Osteocyte (in vitro differentiated cells): ENCODE results near the gene ZNF76. TPM values are rescaled to one million over a fixed set of nuclear protein-coding genes. Genes with fewer than 3 reads are reported as not detected.

Source experiments
- DNase-seq: peaks from one replicate; pipeline ENCODE4 v3.0.0; 2021; ENCODE audit warnings: mixed read lengths; ENCODE audit not compliant: unreplicated experiment; ENCODE audit errors: extremely low spot score
- H3K27ac Mint-ChIP-seq: one replicate; pipeline ENCODE4 v1.8.0; 2021; ENCODE audit warnings: mild to moderate bottlenecking, mixed read lengths; ENCODE audit not compliant: unreplicated experiment
- H3K27me3 Mint-ChIP-seq: one replicate; pipeline ENCODE4 v1.8.0; 2021; ENCODE audit warnings: mixed read lengths; ENCODE audit not compliant: unreplicated experiment
- H3K36me3 Mint-ChIP-seq: one replicate; pipeline ENCODE4 v1.8.0; 2021; ENCODE audit warnings: mixed read lengths; ENCODE audit not compliant: unreplicated experiment
- H3K4me1 Mint-ChIP-seq: one replicate; pipeline ENCODE4 v1.8.0; 2021; ENCODE audit warnings: mixed read lengths; ENCODE audit not compliant: unreplicated experiment
- H3K4me3 Mint-ChIP-seq: one replicate; pipeline ENCODE4 v1.8.0; 2021; ENCODE audit warnings: mild to moderate bottlenecking, moderate library complexity, mixed read lengths; ENCODE audit not compliant: unreplicated experiment
- H3K9me3 Mint-ChIP-seq: one replicate; pipeline ENCODE4 v1.8.0; 2021; ENCODE audit warnings: mixed read lengths; ENCODE audit not compliant: unreplicated experiment
- total RNA-seq: library from RNA; stranded (reverse); gene quantifications from 2 replicates; pipeline ENCODE4 v1.2.1, GENCODE V29; 2021
- TF ChIP-seq, protein P1 (sequence below): fragments of 200-600 bp; sonication (generic); IDR thresholded peaks from 2 replicates; pipeline ENCODE4 v1.5.0; 2021; ENCODE audit warnings: antibody characterized with exemption, mild to moderate bottlenecking, moderate library complexity

Gene ZNF76
- total RNA-seq, 1 donor from 2014 or later, result 32.9 TPM

DNA sequence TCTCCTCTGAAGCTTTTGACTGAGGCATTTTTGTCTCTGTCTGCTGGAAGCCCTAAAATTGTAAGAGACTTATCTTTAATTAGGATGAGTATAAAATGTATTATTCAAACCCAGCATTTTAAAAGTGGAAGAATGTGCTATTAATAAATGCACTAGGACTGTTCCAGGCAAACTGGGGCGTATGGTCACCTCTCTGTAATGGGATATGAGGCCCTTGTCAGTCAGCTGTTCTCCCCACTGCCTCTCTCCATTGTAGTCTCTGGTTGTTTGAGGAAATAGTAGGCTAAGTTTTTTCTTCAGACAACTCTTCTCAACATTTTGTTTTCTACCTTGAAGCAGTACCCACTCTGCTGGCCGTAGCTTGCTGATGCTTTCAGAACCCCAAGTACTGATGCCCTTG, 23.8 kb downstream of the ZNF76 start:
- TF ChIP-seq, protein P1, sequence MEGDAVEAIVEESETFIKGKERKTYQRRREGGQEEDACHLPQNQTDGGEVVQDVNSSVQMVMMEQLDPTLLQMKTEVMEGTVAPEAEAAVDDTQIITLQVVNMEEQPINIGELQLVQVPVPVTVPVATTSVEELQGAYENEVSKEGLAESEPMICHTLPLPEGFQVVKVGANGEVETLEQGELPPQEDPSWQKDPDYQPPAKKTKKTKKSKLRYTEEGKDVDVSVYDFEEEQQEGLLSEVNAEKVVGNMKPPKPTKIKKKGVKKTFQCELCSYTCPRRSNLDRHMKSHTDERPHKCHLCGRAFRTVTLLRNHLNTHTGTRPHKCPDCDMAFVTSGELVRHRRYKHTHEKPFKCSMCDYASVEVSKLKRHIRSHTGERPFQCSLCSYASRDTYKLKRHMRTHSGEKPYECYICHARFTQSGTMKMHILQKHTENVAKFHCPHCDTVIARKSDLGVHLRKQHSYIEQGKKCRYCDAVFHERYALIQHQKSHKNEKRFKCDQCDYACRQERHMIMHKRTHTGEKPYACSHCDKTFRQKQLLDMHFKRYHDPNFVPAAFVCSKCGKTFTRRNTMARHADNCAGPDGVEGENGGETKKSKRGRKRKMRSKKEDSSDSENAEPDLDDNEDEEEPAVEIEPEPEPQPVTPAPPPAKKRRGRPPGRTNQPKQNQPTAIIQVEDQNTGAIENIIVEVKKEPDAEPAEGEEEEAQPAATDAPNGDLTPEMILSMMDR, result no peak
- H3K36me3 Mint-ChIP-seq, result peaks cover 36% of the 10 kb centered on the region
- no peaks in the 10 kb centered on the region for H3K9me3 Mint-ChIP-seq
- H3K27me3 Mint-ChIP-seq, result no peaks in the 10 kb centered on the region
- H3K27ac Mint-ChIP-seq, result no peak overlapping the region
- peaks cover 6% of the 10 kb centered on the region for H3K4me1 Mint-ChIP-seq
- DNase-seq, result no peak
- H3K4me3 Mint-ChIP-seq, result no peak overlapping the region

DNA sequence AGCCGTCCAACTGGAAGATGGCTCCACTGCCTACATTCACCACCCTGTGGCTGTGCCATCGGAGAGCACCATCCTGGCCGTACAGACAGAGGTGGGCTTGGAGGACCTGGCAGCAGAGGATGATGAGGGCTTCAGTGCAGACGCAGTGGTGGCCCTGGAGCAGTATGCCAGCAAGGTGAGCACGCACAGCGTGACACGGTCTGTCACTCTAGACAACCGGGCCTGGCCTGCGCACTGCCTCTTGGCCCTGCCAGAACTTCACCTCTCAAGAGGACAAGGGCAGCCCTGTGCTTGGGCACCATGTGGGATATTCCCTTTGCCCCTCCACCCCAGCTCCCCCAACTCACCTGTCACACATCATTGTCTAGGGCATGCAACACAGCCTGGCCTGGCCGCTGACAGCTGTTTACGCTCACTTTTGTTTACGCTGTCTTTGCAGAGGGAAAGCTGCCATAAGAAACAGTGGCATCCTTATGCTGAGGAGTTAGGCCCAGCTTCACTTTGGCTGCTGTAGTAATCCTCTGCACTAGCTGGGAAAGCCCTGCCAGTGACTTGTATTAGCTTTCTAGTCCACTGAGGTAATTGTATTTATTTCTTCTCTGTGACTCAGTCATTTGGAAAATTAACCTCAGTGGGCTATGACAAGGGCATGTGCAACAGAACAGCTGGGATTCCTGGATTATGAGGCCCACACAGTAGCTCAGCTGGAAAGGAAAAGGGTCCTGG, 28.3 kb downstream of the ZNF76 start:
- peaks cover 43% of the 10 kb centered on the region for H3K36me3 Mint-ChIP-seq
- no peak overlapping the region for H3K27ac Mint-ChIP-seq
- H3K27me3 Mint-ChIP-seq, result no peaks in the 10 kb centered on the region
- H3K9me3 Mint-ChIP-seq, result no peaks in the 10 kb centered on the region
- no peak for DNase-seq
- H3K4me1 Mint-ChIP-seq, result no peaks in the 10 kb centered on the region
- TF ChIP-seq, protein P1, result no peak
- H3K4me3 Mint-ChIP-seq, result no peak overlapping the region

DNA sequence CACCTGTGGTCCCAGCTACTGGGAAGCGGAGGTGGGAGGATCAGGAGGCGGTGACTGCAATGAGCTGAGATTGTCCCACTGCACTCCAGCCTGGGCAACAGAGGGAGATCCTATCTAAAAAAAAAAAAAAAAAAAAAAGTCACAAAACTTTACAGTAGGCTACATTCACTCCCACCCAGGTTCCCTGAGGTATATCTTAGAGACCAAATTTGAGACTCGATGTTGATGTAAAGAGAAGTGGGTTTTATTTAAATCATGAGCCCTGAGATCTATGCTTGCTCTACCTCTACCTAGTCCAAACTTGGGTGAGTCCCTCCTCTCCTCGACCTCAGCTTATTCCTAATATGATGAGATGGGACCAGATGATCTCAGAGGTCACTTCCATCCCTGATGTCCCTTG, 29.3 kb downstream of the ZNF76 start:
- TF ChIP-seq, protein P1, result no peak
- H3K36me3 Mint-ChIP-seq, result peaks cover 41% of the 10 kb centered on the region
- DNase-seq, result no peak
- H3K9me3 Mint-ChIP-seq, result no peaks in the 10 kb centered on the region
- no peaks in the 10 kb centered on the region for H3K4me1 Mint-ChIP-seq
- no peak overlapping the region for H3K27ac Mint-ChIP-seq
- H3K27me3 Mint-ChIP-seq, result no peaks in the 10 kb centered on the region
- H3K4me3 Mint-ChIP-seq, result no peak overlapping the region

DNA sequence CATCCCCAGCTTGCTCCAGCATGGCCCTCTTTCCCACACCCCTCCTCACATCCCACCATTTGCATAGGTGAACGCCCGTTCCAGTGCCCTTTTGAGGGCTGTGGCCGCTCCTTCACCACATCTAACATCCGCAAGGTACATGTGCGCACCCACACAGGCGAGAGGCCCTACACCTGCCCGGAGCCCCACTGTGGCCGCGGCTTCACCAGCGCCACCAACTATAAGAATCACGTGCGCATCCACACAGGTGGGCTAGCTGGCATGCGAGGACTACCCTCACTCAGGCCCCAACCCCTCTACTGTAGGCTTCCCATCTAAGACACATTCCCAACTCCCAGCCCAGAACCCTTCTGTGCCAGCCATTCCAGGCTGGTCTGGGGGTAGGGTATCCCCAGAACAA, 32.0 kb downstream of the ZNF76 start:
- Mint-ChIP-seq H3K27me3 (no peaks in the 10 kb centered on the region), H3K4me1 (no peaks in the 10 kb centered on the region), H3K27ac (no peak overlapping the region), H3K9me3 (no peaks in the 10 kb centered on the region), H3K36me3 (peaks cover 40% of the 10 kb centered on the region), H3K4me3 (no peak overlapping the region)
- no peak for DNase-seq
- TF ChIP-seq, protein P1, result no peak

DNA sequence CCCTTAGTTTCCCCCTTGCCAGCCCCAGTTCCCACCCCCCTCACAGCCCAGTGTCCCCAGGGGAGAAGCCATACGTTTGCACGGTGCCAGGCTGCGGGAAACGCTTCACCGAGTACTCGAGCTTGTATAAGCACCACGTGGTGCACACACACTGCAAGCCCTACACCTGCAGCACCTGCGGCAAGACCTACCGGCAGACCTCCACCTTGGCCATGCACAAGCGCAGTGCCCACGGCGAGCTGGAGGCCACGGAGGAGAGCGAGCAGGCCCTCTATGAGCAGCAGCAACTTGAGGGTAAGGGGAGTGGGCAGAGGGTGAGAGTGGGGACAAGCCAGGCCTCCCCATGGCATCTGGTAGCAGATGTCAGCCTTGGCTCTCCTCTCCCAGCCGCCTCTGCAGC, 33.0 kb downstream of the ZNF76 start:
- Mint-ChIP-seq H3K27ac (no peak overlapping the region), H3K9me3 (no peaks in the 10 kb centered on the region), H3K4me3 (no peak overlapping the region), H3K36me3 (peaks cover 31% of the 10 kb centered on the region), H3K4me1 (peaks cover 4% of the 10 kb centered on the region), H3K27me3 (no peaks in the 10 kb centered on the region)
- no peak for DNase-seq
- TF ChIP-seq, protein P1, result no peak
